ENCODE results near the gene BCAS1. TPM values are rescaled to one million over a fixed set of nuclear protein-coding genes. Genes with fewer than 3 reads are reported as not detected.

BCAS1 gene
- total RNA-seq, 1 experiment from 2014 or later: 4.0 TPM

DNA sequence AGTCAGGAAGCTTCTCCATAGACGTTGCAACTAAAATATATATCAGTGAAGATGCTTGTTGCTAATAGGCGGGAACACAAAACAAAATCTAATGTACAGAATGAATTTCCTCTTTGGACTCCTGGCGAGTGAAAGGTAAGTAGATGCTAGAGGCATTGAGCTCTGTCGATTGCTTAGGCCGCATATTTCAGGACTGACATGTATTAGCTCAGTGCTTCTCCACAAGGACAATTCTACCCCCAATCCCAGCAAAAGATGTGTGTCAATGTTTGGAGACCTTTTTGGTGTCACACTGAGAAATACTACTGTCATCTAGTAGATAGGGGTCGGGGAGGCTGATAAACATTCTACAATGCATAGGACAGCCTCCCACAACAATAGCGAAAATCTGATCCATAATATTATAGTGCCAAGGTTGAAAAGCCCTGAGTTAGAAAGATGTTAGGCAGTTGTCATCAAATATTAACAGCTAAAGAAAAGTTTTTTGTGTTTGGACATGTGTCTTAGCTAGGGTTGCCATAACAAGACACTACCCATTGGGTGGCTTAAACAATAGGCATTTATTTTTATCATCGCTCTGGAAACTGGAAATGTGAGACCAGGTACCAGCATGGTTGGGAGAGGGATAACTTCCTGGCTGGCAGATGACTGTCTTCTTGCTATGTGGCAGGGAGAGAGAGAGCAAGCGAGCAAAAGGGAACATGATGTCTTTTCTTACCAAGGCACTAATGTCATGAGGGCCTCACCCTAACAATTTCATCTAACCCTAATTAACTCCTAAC lies 48.0 kb upstream of the BCAS1 start:
- 0 out of 2 replicates have a peak, but pooled peaks cover 3% of the 10 kb centered on the region for H3K9me2 ChIP-seq (ENCODE audit: insufficient read depth)
- intact Hi-C loops (cut with micrococcal nuclease; ENCODE audit: unreplicated experiment): no loop called here
- no peaks in the 10 kb centered on the region for H3K27me3 ChIP-seq (ENCODE audit: insufficient read depth, low read depth)
- no peak overlapping the region for H3K27ac ChIP-seq
- no TSS peak for BruUV-seq (replicated peaks)
- TF ChIP-seq, protein P1, sequence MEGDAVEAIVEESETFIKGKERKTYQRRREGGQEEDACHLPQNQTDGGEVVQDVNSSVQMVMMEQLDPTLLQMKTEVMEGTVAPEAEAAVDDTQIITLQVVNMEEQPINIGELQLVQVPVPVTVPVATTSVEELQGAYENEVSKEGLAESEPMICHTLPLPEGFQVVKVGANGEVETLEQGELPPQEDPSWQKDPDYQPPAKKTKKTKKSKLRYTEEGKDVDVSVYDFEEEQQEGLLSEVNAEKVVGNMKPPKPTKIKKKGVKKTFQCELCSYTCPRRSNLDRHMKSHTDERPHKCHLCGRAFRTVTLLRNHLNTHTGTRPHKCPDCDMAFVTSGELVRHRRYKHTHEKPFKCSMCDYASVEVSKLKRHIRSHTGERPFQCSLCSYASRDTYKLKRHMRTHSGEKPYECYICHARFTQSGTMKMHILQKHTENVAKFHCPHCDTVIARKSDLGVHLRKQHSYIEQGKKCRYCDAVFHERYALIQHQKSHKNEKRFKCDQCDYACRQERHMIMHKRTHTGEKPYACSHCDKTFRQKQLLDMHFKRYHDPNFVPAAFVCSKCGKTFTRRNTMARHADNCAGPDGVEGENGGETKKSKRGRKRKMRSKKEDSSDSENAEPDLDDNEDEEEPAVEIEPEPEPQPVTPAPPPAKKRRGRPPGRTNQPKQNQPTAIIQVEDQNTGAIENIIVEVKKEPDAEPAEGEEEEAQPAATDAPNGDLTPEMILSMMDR (conservative IDR thresholded peaks at IDR 0.05): no peak
- no peak for TF ChIP-seq EZH2 (IDR thresholded peaks at IDR 0.05; ENCODE audit: low read depth)
- H2AFZ ChIP-seq: no peak overlapping the region
- no peaks in the 10 kb centered on the region for H3K36me3 ChIP-seq (ENCODE audit: low read depth)
- H3K9me3 ChIP-seq (ENCODE audit: insufficient read depth, low read depth): no peaks in the 10 kb centered on the region
- ChIA-PET POLR2A (ENCODE audit: unreplicated experiment) (no interaction called here), CTCF (no interaction called here)
- no peaks in the 10 kb centered on the region for H3K79me2 ChIP-seq (ENCODE audit: low read depth)
- H3K4me3 ChIP-seq: no peak overlapping the region
- peaks cover 56% of the 10 kb centered on the region for H3F3A ChIP-seq (ENCODE audit: insufficient read depth, low read depth)
- no peaks in the 10 kb centered on the region for H4K20me1 ChIP-seq (ENCODE audit: insufficient read depth)
- peak in 1 of 2 experiments; percentile 53 for DNase-seq
- peaks cover 78% of the 10 kb centered on the region for H3K4me1 ChIP-seq (replicated peaks; ENCODE audit: insufficient read depth)
- H3K4me2 ChIP-seq: no peak overlapping the region

DNA sequence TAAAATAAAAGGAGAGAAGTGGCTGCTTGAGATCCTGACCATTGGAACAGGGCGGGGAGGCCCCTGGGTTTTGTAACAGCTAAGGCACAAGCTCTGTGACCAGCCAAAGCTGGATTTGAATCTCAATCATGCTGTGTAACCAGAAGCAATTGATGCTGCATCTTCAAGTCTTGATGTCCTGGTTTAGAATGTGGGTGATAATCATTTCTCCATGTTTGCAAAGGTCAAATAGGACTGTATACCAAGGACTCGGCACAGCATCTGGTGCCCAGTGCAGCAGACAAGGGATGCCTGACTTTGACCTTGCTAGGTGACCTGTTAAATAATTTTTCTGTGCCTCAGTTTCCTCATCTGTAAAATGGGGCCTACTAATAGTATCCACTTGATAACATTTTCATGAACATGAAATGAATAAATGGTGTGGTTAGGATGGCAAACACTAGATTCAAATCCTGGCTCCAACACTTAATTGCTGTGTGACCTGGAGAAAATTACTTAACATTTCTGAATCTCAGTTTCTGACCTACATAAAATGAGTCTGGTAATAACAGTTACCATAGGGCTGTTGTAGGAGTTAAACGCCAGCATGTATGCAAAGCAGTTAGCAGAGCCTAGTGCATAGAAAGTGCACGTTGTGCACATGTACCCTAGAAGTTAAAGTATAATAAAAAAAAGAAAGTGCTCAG lies 46.3 kb upstream of the BCAS1 start:
- ChIA-PET POLR2A (ENCODE audit: unreplicated experiment) (interaction anchor here (0.5 kb wide), 1 partner anchor 11 kb away, joined by 3 read pairs; no protein-coding TSS in a partner anchor), CTCF (interaction anchor here (0.5 to 0.7 kb wide), 2 partner anchors 16 to 32 kb away, joined by 3 to 4 read pairs; no protein-coding TSS in a partner anchor)

More for the DNA sequence above, 46.3 kb upstream of the BCAS1 start:
- Histone ChIP-seq H4K20me1 (ENCODE audit: insufficient read depth) (no peaks in the 10 kb centered on the region), H3K9me3 (ENCODE audit: insufficient read depth, low read depth) (no peaks in the 10 kb centered on the region), H3K4me2 (peak overlapping the region; percentile 66), H3K79me2 (ENCODE audit: low read depth) (no peaks in the 10 kb centered on the region), H3K4me3 (no peak overlapping the region), H3K27me3 (ENCODE audit: insufficient read depth, low read depth) (no peaks in the 10 kb centered on the region), H3K4me1 (replicated peaks; ENCODE audit: insufficient read depth) (peaks cover 79% of the 10 kb centered on the region), H2AFZ (no peak overlapping the region), H3F3A (ENCODE audit: insufficient read depth, low read depth) (peaks cover 44% of the 10 kb centered on the region), H3K9me2 (ENCODE audit: insufficient read depth) (0 out of 2 replicates have a peak, but pooled peaks cover 3% of the 10 kb centered on the region), H3K36me3 (ENCODE audit: low read depth) (no peaks in the 10 kb centered on the region), H3K27ac (peak overlapping the region; percentile 97)
- intact Hi-C loops (cut with micrococcal nuclease; ENCODE audit: unreplicated experiment): no loop called here
- DNase-seq: no peak
- no peak for TF ChIP-seq EZH2 (IDR thresholded peaks at IDR 0.05; ENCODE audit: low read depth)
- TF ChIP-seq, protein P1 (conservative IDR thresholded peaks at IDR 0.05): no peak
- BruUV-seq (replicated peaks): no TSS peak
